ENCODE data around the gene PROCA1.
"Not testable (repeated sequence)": the region's sequence is repeated elsewhere in the genome, so short reads cannot be mapped to it uniquely, and the experiment has no call there.

PROCA1 gene

GRCh38 chr17:28744104-28744971, 32.6 kb upstream of the PROCA1 start:
- DNase-seq, result peak; percentile 77

- peak; percentile 78 for DNase-seq
These were observed 31.8 kb upstream of the PROCA1 start, which contains the start of gene TRAF4 for GRCh38 chr17:28743243-28744103. TRAF4 (plus strand) TSS chr17:28744011; CDS start chr17:28744113, 102 bp downstream.

- DNase-seq, result peak; percentile 23
These were observed 30.0 kb upstream of the PROCA1 start for GRCh38 chr17:28741358-28742349.

GRCh38 chr17:28740406-28741357, 29.0 kb upstream of the PROCA1 start:
- no peak for DNase-seq

- DNase-seq, result peak; percentile 74
These were observed 27.1 kb upstream of the PROCA1 start for GRCh38 chr17:28738680-28739384.

- DNase-seq, result no peak
These were observed 26.3 kb upstream of the PROCA1 start for GRCh38 chr17:28737770-28738679.

- DNase-seq, result no peak
These were observed 25.6 kb upstream of the PROCA1 start for GRCh38 chr17:28737316-28737715.

- not testable (repeated sequence) for DNase-seq
These were observed 24.5 kb upstream of the PROCA1 start for GRCh38 chr17:28735913-28736769.

GRCh38 chr17:28735242-28735722, 23.6 kb upstream of the PROCA1 start:
- no peak for DNase-seq

GRCh38 chr17:28734712-28735241, 23.1 kb upstream of the PROCA1 start:
- DNase-seq, result no peak

- DNase-seq, result no peak
These were observed 21.7 kb upstream of the PROCA1 start for GRCh38 chr17:28733346-28733745.

GRCh38 chr17:28729950-28730330, 18.3 kb upstream of the PROCA1 start:
- no peak for DNase-seq

GRCh38 chr17:28728364-28729200, 16.9 kb upstream of the PROCA1 start, which contains the start of gene NEK8:
NEK8 (plus strand) TSS chr17:28728788; CDS start chr17:28728814, 26 bp downstream.
- DNase-seq, result peak; percentile 97

- DNase-seq, result peak; percentile 93
These were observed 15.2 kb upstream of the PROCA1 start for GRCh38 chr17:28726627-28727491.

- DNase-seq, result peak; percentile 71
These were observed 14.5 kb upstream of the PROCA1 start, which contains the start of gene TLCD1 for GRCh38 chr17:28726226-28726626. TLCD1 (minus strand) TSS chr17:28726233; CDS start chr17:28726097, 136 bp downstream.

Measured in CD4-positive, alpha-beta T cell treated with Interleukin-17A for 1 hour (primary cell).